NCI-H82 treated with DMSO at 0.1 percent for 48 hours (cell line): Measurements from ENCODE around the gene SMOC2.

Experiments used
- DNase-seq: peaks from one replicate; lab custom pipeline; 2025; ENCODE audit not compliant: unreplicated experiment; lab: John Stamatoyannopoulos, UW

SMOC2 gene

DNA sequence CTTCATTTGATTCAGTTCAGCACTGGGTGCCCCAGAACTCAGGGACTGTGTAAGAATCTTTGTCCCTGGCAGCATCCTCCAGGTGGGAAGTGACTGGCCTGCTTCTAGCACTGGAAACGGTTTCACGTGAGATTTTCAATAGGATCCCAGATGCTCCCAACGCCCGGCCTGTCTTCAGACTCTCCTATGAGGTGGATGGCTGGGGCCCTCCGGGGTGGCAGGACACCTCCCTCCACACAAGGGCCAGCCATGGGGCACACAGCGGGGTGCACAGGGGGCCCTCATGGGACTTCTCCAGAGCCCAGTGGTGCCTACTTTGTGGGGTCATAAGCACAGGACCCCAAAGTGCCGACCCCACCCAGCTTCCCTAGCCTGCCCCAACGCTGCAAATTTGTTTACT lies 72.8 kb downstream of the SMOC2 start:
- no peak for DNase-seq

GRCh38 chr6:168514216-168514615 lies 73.2 kb downstream of the SMOC2 start:
- DNase-seq = no peak

GRCh38 chr6:168515376-168515775 lies 74.4 kb downstream of the SMOC2 start:
- no peak for DNase-seq

- DNase-seq = no peak
Measured at GRCh38 chr6:168516944-168517741, 76.2 kb downstream of the SMOC2 start.

DNA sequence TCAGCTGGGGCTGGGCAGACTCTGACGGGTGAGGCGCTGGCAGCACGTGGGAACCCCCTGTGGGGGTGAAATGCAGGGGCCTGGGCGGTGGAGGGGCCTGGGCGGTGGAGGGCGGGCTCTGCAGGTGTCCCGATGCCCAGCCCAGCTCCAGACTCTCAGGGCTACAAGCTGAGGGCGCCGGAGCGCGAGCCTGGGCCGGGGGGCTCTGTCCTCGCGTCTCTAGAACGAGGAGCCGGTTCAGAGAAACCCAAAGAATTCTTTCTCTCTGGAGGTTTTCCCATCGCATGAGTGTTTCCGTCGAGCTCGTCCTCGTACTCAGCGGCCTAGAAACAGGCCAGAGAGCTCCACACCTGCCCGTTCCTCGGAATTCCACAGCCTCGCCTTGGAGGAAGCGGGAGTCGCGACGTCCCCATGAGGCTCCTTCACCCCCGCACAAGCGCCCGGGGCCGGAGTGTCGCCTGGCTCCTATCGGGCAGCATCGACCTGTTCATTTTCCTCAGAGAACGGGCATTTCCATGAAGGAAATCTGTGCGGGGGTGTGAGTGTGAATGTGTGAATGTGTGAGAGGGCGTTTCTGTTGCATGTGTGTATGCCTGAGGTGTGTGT lies 76.9 kb downstream of the SMOC2 start:
- DNase-seq = no peak

DNA sequence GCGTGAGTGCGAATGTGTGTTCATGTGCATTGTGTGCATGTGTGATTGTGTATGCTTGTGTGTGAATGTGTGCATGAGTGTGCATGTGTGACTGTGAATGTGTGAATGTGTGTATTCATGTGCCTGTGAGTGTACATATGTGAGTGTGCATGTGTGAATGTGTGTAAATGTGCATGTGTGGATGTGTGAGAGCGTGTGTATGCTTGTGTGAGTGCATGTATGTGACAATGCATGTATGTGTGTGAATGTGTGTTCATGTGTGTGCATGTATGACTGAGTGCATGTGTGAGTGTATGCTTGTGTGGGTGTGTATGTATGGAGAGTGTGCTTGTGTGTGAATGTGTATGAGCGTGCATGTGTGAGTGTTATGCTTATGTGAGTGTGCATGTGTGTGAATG lies 77.4 kb downstream of the SMOC2 start:
- no peak for DNase-seq

DNA sequence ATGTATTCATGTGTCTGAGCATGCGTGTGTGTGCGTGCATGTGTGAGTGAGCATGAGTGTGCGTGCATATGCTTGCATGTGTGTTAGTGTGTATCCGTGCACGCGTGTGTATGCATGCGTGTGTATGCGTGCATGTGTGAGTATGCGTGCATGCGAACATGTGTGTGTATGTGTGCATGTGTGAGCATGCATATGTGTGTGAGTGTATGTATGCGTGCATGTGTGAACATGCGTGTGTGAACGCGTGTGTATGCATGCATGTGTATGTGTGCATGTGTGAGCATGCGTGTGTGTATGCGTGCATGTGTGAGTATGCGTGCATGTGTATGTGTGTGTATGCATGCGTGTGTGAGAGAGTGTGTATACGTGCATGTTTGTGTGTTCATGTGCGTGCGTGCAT lies 77.9 kb downstream of the SMOC2 start:
- DNase-seq = no peak

- no peak for DNase-seq
Measured at GRCh38 chr6:168520233-168520632, 79.2 kb downstream of the SMOC2 start.

DNA sequence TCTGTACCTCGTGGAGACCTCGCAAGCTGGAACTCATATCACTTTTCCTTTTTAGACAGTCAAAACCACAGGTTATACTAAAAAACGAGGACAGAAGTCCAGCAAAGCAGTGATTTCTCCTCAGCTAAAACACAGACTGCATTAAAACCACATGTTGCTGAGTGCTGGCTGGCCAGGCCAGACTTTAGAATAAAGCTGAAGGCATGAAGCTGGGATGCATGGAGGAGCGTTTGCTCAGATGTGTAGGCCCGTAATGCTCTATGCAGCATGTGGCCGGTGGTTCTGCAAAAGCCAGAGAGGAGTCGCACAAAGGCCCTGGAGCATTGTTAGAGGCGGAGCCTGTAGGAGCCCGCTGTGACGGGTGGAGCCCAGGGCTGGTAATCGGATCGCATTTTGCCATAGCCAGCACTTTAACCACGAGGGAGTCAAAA lies 83.6 kb downstream of the SMOC2 start:
- no peak for DNase-seq

DNA sequence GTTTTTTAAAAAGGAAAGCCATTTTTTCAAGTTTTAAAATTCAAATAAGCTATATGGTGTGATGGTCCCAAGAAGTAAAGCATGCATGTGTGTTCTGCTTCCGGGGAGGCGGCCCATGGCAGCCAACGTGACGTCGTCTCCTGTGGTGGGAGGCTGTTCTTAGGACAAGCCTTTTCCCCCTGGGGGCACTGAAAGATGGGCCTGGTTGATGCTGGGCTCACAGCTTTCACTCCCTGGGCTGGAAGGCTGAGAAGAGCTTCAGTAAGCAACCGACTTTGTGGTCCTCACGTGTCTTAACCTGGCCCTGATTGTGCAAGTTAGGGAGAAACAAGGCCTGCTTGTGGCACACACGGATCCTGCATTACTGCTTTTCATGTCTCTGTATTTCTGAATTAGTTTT lies 84.1 kb downstream of the SMOC2 start:
- no peak for DNase-seq

DNA sequence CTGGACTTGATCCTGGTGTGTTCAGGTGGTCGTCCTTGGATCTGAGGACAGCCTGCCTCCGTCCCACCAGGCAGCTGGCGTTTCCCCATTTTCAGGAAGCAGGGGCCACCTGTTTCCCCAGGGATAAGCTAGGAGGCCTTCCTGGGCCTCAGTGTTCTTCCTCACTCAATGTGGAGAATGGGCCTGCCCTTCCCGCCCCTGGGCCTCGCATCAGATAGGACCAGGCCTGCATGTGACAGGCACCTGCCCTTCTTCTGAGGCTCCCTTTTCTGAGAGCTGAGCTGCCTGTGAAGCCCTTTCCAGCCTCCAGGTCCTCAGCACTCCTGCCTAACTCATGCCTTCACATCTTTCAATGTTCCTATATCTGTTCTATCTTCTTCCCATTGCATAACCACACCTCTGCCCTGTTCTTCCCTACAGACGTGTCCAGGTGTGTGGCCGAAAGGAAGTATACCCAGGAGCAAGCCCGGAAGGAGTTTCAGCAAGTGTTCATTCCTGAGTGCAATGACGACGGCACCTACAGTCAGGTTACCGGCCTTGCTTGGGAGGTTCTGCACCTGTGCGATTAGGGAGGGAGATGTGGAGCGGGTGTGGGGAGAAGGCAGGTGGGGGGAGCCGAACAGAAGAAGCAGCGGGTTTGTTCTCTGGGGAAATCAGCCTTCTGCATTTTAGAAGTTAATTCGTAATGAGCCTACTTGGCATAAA lies 85.1 kb downstream of the SMOC2 start:
- no peak for DNase-seq

- DNase-seq = no peak
Measured at GRCh38 chr6:168526841-168527281, 85.9 kb downstream of the SMOC2 start.

DNA sequence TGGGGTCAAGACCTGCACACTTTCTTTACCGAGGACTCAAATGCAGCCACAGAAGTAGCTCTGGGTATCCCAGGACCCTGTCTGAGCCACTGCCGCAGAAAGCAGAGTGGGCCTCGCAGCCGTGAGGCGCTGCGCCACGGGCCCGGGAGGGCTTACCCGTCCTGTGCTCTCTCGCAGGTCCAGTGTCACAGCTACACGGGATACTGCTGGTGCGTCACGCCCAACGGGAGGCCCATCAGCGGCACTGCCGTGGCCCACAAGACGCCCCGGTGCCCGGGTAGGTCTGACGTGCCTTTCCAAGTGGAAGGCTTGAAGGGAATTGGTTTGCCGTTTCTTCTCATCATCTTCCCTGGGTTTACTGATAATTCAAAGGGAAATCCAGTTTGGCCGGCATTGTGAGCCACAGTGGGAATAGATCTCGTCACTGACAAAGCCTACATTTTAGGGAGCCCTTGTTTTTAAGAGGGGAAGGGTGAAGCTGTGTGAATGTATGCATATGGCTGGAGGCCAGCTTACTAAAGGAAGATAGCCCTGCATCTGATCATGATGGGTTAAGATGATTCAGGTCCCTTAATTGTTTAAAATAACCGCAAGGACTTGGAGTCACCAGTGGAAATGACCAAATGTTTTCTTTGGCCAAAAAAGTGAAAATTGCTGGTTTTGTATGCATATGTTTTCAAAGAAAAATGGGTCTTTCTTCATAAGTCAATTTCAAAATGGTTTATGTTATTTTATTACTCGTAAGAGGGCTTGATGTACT lies 86.6 kb downstream of the SMOC2 start:
- DNase-seq = no peak

- no peak for DNase-seq
Measured at GRCh38 chr6:168528474-168529095, 87.6 kb downstream of the SMOC2 start.

GRCh38 chr6:168529214-168529613 lies 88.2 kb downstream of the SMOC2 start:
- DNase-seq = no peak

GRCh38 chr6:168530653-168531071 lies 89.7 kb downstream of the SMOC2 start:
- no peak for DNase-seq

GRCh38 chr6:168532070-168532469 lies 91.1 kb downstream of the SMOC2 start:
- no peak for DNase-seq

- no peak for DNase-seq
Measured at GRCh38 chr6:168533414-168533813, 92.4 kb downstream of the SMOC2 start.

DNA sequence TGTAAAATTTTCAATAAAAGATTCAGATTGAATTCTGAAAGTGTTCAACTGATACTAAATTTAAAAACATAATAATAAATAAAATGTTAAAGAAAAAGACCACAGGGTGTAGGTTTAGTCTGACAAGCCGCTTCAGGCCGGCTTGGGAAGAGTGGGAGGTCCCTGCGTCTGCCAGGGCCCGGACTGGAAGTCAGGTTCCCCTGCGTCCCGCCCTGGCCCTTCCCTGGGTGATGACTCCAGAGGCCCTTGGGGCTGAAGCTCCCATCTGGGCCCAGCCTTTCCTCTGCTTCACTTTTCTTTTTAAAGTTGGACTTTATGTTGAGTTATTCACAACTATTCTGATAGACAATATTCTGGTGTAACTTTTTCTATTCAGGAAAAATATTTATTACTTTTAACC lies 93.3 kb downstream of the SMOC2 start:
- no peak for DNase-seq

DNA sequence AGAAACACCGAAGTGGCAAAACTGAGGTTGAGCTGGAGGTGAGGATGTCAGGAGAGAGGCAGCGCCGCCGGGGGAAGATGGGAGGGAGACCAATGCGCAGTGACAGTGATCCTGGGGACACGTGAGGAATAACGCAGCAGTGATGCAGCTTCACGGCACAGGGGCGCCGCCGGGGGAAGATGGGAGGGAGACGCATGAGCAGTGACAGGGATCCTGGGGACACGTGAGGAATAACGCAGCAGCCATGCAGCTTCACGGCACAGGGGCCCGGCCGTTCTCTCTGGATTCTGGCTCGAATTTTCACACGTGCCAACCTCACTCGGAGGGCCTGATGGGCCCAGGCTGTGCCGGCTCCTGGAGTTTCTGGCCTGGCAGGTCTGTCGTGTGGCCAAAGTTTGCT lies 94.7 kb downstream of the SMOC2 start:
- no peak for DNase-seq

- DNase-seq = no peak
Measured at GRCh38 chr6:168536196-168536595, 95.2 kb downstream of the SMOC2 start.
